ENCODE measurements around the gene BTF3.
"Not testable (repeated sequence)": the region's sequence is repeated elsewhere in the genome, so short reads cannot be mapped to it uniquely, and the experiment has no call there.

The BTF3 gene

DNA sequence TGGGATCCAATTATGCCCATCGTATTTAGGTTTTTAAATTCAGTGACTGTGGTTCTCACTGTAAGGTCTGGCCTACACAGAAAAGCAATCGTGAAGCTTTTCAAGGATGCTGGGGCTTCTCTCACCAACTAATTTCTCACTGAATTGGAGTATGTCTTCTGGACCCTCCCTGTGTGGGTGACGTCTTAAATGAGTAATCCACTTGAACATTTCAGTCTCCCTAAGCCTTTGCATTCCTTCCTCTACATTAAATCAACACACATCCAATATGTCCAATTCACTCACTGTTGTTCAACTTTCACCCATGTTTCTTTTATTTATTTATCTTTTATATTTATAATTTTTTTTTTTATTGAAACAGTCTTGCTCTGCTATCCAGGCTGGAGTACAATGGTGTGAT is 12.5 kb upstream of the BTF3 start:
- DNase-seq (ENCODE audit: low read depth in 2 of 2), result no peak

- DNase-seq (ENCODE audit: low read depth in 2 of 2), result no peak
These were observed 11.9 kb upstream of the BTF3 start for GRCh38 chr5:73486119-73486899.

DNA sequence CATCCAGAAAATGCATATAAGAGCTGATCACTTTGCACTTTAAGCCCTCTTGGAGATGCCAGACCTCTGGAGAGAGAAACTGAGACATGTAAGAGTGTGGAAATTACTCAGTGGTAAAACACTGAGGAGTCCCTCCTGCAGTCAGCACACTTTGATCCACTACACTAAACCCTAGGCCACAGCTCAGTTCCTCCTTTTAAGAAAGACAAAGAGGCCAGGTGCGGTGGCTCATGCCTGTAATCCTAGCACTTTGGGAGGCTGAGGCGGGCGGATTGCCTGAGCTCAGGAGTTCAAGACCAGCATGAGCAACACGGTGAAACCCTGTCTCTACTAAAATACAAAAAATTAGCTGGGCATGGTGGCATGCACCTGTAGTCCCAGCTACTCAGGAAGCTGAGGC is 11.0 kb upstream of the BTF3 start:
- DNase-seq (ENCODE audit: low read depth in 2 of 2), result not testable (repeated sequence)

DNA sequence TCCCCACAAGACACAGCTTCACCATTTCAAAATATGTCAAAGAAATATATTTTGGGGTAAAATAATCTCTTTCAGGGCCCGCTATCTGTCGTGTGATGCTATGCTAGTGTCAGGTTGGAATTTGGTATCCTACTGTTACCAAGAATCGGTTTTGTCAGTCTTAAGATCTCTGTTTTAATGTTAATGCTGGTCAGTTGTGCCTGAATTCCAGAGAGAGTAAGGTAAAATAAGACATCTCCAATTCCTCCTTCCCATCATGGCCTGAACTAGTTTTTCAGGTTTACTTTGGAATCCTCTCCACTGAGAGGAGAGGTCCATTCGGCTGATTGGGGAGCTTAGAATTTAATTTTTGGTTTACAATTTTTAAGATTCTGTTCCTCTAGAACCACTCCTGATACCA is 10.4 kb upstream of the BTF3 start:
- no peak for DNase-seq (ENCODE audit: low read depth in 2 of 2)

GRCh38 chr5:73488806-73489205 is 9.4 kb upstream of the BTF3 start:
- DNase-seq (ENCODE audit: low read depth in 2 of 2), result no peak

DNA sequence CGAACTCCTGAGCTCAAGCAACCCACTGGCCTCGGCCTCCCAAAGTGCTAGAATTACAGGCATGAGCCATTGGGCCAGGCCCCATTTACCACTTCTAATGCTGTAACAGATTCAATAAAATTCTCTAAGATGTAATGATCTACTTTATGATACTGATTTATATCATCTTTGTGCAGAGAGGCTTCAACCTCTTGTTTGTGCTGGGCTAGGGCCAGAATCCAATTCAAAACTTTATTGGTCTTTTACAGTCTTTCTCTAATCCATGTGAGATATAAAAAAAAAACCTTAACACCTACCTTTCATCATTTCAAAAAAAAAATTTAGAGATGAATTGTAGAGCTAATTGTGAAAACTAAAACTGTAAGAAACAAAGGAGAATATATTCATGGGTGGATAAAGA is 8.2 kb upstream of the BTF3 start:
- DNase-seq (ENCODE audit: low read depth in 2 of 2), result no peak

DNA sequence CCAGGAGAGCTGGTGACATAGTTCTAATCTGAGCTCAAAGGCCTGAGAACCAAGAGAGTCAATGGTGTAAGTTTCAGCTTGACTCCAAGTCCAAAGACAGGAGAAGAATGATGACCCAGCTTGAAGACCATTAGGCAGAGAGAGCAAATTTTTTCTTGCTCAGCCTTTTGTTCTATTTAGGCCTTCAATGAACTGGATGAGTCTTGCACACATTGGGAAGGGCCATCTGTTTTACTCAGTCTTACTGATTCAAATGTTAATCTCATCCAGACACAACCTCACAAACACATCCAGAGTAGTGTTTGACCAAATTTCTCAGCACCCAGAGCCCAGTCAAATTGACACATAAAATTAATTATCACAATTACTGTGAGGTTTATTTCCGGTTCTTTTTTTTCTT is 7.1 kb upstream of the BTF3 start:
- DNase-seq (ENCODE audit: low read depth in 2 of 2), result no peak

DNA sequence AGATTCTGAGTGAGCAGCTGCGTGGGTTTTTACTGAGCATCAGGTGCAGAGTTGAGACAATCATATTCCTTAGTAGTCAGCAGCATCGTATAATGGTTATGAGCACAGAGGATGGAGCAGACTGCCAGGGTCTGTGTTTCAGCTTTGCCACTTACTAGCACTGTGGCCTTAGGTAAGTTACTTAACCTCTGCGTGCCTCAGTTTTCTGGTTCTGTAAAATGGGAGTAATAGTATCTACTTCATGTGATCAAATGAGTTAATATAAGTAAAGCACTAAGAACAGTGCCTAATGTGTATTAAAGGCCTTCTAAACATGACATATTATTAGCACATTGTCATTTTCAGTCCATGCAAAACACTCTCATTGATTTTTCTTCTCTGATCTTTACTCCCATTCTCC is 4.8 kb upstream of the BTF3 start:
- DNase-seq (ENCODE audit: low read depth in 2 of 2), result no peak

DNA sequence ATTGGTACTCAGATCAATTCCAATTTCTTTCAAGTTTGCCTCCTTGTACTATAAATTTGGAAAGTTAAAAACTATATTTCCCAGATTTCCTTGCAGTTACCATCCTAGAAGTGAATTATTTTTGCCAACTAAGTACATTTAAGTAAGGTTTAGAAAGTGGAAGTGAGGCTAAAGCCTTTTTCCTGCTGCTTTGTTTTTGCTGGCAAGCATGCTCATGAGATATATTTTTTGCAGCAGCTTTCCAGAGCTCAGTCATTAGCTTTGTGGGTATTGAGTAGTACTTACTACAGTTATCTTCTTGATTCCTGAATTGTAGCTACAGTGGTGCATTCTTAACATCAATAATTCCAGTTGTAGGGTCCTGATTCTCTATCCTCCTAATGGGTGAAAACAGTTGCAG is 3.5 kb upstream of the BTF3 start:
- no peak for DNase-seq (ENCODE audit: low read depth in 2 of 2)

- no peak for DNase-seq (ENCODE audit: low read depth in 2 of 2)
These were observed 2.4 kb upstream of the BTF3 start for GRCh38 chr5:73495772-73496335.

- DNase-seq (ENCODE audit: low read depth in 2 of 2), result no peak
These were observed 1.2 kb upstream of the BTF3 start for GRCh38 chr5:73496984-73497457.

- no peak for DNase-seq (ENCODE audit: low read depth in 2 of 2)
These were observed 665 bp upstream of the BTF3 start for GRCh38 chr5:73497497-73498056.

DNA sequence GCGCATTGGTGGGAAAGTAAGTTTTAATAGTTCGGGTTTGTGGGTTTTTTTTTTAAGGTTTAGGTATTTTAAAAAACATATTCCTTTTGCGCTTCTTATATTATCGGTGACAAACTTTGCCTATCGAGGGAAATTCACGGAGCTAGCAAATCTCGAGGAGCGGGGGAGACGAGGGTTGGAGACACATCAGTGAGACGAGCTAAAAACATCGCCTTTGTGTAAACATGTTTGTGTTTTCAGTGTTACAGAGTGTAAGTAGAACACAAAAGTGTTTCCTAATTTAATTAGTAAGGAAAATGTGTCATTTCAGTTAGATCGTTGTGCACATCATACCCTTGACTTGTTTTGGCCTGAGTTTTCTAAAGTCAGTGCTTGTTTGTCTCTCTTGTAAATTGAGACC is 945 bp downstream of the BTF3 start:
- DNase-seq (ENCODE audit: low read depth in 2 of 2), result no peak

- DNase-seq (ENCODE audit: low read depth in 2 of 2), result no peak
These were observed 1.5 kb downstream of the BTF3 start for GRCh38 chr5:73499756-73500155.

DNA sequence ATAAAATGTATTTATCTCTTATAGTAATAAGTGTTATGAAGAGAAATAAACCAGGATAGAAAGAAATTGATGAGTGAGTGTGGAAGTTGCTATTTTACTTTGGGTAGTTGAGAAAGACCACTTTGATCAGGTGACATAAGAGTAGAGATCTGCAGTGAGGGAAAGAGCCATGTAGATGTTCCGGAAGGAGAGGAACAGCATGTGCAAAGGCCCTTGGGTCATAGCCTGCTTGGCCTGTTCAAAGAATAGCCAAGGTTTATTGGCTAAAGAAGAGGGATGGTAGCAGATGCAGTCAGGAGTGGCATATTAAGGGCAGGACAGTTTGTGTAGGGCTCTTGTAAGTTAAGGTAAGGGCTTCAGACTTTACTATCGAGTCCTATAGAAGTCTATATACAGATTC is 3.2 kb downstream of the BTF3 start:
- no peak for DNase-seq (ENCODE audit: low read depth in 2 of 2)

DNA sequence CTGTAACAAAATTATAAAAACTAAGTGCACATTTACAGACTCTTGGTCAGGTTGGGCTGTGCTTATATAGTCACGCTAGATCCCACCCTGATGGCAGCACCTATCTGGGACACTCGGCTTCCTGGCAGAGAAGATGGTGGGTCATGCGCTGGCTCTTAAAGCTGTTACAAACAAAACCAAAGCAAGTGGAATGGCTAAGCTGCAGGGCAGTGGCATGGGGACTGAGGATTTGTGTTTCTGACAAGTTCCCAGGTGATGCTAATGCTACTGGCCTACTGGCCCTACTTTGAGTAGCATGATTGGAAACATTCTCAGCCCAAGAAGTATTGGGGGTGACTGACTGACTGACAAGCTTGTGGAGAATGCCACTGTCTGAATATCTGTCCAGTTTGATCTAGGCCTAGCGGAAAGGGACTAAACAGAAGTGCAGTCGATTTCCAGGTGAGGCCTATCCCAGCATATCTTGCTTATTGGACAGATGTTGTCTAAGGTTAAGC is 8.3 kb downstream of the BTF3 start:
- no peak for DNase-seq (ENCODE audit: low read depth in 2 of 2)

DNA sequence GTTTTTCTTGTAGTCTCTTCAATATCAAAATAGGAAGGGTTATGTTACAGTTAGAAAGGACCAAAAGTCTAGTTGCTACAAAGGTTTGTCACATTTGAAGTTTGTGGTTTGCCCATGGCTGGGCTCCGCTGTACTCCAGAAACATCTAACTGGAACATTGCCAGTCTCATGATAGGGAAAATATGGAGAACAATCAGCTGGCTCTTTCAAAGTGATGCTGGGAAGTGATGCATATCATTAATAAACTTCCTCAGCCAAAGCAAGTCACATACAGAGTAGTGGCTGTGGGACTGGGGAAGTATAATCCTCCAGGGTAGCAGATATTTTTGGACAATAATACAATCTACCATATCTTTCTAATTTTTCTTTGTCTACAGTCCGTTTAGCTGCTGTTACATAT is 8.8 kb downstream of the BTF3 start:
- no peak for DNase-seq (ENCODE audit: low read depth in 2 of 2)

GRCh38 chr5:73508521-73508920 is 10.3 kb downstream of the BTF3 start:
- not testable (repeated sequence) for DNase-seq (ENCODE audit: low read depth in 2 of 2)

GRCh38 chr5:73513996-73514395 is 15.8 kb downstream of the BTF3 start:
- DNase-seq (ENCODE audit: low read depth in 2 of 2), result no peak

DNA sequence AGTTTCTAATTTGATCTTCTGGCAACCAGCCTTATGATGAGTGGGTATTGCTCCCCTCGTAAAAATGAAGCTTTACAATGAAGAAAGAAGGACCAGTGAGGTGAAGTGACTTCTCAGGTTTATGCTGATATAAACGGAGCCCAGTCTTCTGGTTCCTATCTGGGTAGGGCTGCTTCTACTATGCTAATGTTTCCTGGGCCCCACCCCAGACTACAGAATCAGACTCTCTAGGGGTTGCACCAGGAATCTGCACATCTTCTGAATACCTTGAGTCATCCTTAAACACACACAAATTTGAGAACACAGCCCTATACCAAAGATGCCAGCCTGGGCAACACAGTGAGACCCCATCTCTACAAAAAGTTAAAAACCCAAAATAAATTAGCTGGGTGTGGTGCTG is 16.2 kb downstream of the BTF3 start:
- no peak for DNase-seq (ENCODE audit: low read depth in 2 of 2)

DNA sequence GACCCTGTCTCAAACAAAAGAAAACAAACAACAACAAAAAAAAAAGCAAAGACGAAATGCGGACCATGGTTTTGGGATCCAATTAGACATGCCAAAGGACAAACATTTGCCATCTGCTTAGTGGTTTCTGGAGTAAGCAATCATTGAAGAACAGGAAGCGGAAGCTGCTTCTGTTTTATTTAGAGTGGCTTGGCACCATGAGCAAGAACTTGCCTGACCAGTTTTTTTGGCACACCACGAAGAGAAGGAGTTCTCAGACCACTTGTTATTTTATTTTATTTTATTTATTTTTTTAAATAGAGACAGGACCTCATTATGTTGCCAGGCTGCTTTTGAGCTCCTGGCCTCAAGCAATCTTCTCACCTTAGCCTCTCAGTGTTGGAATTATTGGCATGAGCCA is 17.0 kb downstream of the BTF3 start:
- DNase-seq (ENCODE audit: low read depth in 2 of 2), result no peak

GRCh38 chr5:73519531-73520283 is 21.5 kb downstream of the BTF3 start:
- DNase-seq (ENCODE audit: low read depth in 2 of 2), result peak; percentile 36 to 54

Measured in stimulated activated CD4-positive, alpha-beta T cell treated with anti-CD3 and anti-CD28 coated beads, Interleukin-12 subunit alpha, Interleukin-12 subunit beta, amount 100 ng/mL, for 24 hours (primary cell).